Measurements from ENCODE around the gene RPL3. TPM values are rescaled to one million over a fixed set of nuclear protein-coding genes. Genes with fewer than 3 reads are reported as not detected.
A peak's percentile ranks its signal among the peaks of the same experiment; 100 is the strongest.

RPL3 gene
- total RNA-seq, 1 experiment from 2014 or later, result 1,668 TPM

DNA sequence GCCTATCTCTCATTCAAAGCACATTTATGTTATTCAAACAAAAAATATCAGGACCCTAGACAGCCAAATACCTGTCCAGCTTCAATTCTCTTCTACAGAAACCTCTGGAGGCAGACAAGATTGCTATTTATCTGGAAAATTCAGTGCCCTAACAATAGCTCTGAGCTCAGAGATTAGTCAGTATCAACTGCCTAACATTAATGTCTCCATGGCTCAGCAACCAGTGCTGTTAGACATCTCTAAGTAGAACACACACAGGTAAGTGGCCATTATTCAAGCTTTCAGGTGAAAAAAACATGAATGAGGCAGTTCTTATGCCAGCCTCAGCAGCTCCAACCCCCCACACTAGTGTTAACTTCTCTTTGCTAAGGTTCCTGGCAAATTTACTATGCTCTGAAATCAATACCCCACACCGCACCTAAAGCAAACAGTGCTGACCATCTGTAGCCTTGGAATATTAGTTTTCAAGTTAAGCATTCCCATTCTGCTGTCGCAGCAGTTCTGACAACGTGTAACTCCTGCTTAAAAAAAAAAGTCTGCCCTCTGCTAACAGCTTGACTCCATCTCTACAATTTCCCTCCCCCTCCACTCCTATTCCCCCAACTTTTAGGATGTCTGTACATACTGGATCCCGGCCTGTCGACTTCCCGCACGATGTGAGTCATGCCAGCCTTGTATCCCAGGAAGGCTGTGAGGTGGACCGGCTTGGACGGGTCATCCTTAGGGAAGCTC is 1.5 kb downstream of the RPL3 start:
- TF ChIP-seq, protein P1, sequence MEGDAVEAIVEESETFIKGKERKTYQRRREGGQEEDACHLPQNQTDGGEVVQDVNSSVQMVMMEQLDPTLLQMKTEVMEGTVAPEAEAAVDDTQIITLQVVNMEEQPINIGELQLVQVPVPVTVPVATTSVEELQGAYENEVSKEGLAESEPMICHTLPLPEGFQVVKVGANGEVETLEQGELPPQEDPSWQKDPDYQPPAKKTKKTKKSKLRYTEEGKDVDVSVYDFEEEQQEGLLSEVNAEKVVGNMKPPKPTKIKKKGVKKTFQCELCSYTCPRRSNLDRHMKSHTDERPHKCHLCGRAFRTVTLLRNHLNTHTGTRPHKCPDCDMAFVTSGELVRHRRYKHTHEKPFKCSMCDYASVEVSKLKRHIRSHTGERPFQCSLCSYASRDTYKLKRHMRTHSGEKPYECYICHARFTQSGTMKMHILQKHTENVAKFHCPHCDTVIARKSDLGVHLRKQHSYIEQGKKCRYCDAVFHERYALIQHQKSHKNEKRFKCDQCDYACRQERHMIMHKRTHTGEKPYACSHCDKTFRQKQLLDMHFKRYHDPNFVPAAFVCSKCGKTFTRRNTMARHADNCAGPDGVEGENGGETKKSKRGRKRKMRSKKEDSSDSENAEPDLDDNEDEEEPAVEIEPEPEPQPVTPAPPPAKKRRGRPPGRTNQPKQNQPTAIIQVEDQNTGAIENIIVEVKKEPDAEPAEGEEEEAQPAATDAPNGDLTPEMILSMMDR (IDR thresholded peaks at IDR 0.05; ENCODE audit: insufficient read depth in 1 of 2, low read depth in 1 of 2, low read length in 1 of 2, severe bottlenecking in 1 of 2, unreplicated experiment in 1 of 2), result no peak
- Mint-ChIP-seq H3K4me3 (ENCODE audit: unreplicated experiment) (peak overlapping the region; percentile 96), H3K27me3 (ENCODE audit: insufficient read depth, unreplicated experiment) (peaks cover 4% of the 10 kb centered on the region), H3K36me3 (ENCODE audit: insufficient read depth, unreplicated experiment) (peaks cover 77% of the 10 kb centered on the region), H3K4me1 (ENCODE audit: low read depth, unreplicated experiment) (peaks cover 8% of the 10 kb centered on the region), H3K27ac (ENCODE audit: unreplicated experiment) (peak overlapping the region; percentile 100), H3K9me3 (ENCODE audit: unreplicated experiment) (no peaks in the 10 kb centered on the region)
- Histone ChIP-seq H3K36me3 (ENCODE audit: control insufficient read depth, insufficient read depth, low read length) (peaks cover 22% of the 10 kb centered on the region), H3K4me1 (peaks cover 23% of the 10 kb centered on the region), H3K4me3 (ENCODE audit: low read depth, low read length) (peak overlapping the region; percentile 67), H3K9me3 (no peaks in the 10 kb centered on the region), H3K27me3 (replicated peaks; ENCODE audit: control insufficient read depth, insufficient read depth, low read length) (no peaks in the 10 kb centered on the region)
- ChIA-PET POLR2A (interaction anchor here (0.6 to 2.5 kb wide), 10 partner anchors 25 to 211 kb away, joined by 3 to 15 read pairs (median 5); partner anchors contain the start of genes ATF4, MIEF1, PDGFB and SYNGR1), CTCF (interaction anchor here (0.6 to 2.6 kb wide), 4 partner anchors 25 to 202 kb away, joined by 5 to 9 read pairs (median 6); partner anchors contain the start of gene ATF4)
- no peak for DNase-seq
- intact Hi-C loops (cut with micrococcal nuclease; ENCODE audit: unreplicated experiment), result loop anchor here (5.0 kb wide), 1 partner anchor 209 kb away; no protein-coding TSS in a partner anchor
- BruUV-seq (replicated peaks), result no TSS peak

DNA sequence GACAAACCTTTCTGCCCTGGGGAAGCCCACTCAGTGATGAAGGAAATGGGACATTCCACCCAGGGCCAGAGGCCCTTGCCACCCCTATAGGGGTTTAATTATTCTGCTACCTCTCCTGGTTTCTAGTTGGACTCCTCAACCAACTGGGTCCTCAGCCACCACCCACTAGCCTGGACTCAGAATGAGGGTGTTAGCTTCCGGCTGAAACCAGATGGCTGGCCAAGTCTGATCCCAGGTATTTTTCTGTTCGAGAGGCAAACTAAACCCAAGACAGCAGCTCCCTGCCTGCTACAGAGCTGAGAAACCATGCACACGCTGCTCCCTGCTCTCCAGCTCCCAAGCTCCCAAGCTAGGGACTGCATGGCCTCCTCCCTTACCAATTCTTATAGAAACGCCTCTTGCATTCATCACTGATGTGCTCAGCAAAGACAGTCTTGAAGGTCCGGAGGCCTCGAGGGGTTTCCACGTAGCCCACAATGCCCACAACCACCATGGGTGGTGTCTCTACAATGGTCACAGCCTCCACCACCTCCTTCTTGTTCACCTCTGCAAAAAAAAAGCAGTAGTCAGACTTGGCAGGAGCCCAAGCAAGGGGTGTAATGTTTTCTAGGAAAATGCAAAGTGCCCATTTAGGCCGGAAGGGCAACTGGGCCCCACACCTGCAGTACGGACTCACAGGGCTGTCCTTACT is 2.2 kb downstream of the RPL3 start:
- POLR2A ChIA-PET, result interaction anchor here (0.8 to 2.4 kb wide), 2 partner anchors 26 to 103 kb away, joined by 3 to 6 read pairs; no protein-coding TSS in a partner anchor

More for the DNA sequence above, 2.2 kb downstream of the RPL3 start:
- Mint-ChIP-seq H3K36me3 (ENCODE audit: insufficient read depth, unreplicated experiment) (peaks cover 85% of the 10 kb centered on the region), H3K4me3 (ENCODE audit: unreplicated experiment) (peak overlapping the region; percentile 96), H3K4me1 (ENCODE audit: low read depth, unreplicated experiment) (peaks cover 8% of the 10 kb centered on the region), H3K27ac (ENCODE audit: unreplicated experiment) (peak overlapping the region; percentile 100), H3K9me3 (ENCODE audit: unreplicated experiment) (no peaks in the 10 kb centered on the region), H3K27me3 (ENCODE audit: insufficient read depth, unreplicated experiment) (peaks cover 4% of the 10 kb centered on the region)
- H3K9me3 ChIP-seq, result no peaks in the 10 kb centered on the region
- DNase-seq, result no peak
- CTCF ChIA-PET, result interaction anchor here (1.5 kb wide), 1 partner anchor 182 kb away, joined by 3 read pairs; no protein-coding TSS in a partner anchor
- intact Hi-C loops (cut with micrococcal nuclease; ENCODE audit: unreplicated experiment), result loop anchor here (5.0 kb wide), 1 partner anchor 210 kb away; no protein-coding TSS in a partner anchor
- TF ChIP-seq, protein P1 (IDR thresholded peaks at IDR 0.05; ENCODE audit: insufficient read depth in 1 of 2, low read depth in 1 of 2, low read length in 1 of 2, severe bottlenecking in 1 of 2, unreplicated experiment in 1 of 2), result no peak
- peaks cover 22% of the 10 kb centered on the region for H3K36me3 ChIP-seq (ENCODE audit: control insufficient read depth, insufficient read depth, low read length)
- no peak overlapping the region for H3K4me3 ChIP-seq (ENCODE audit: low read depth, low read length)
- H3K27me3 ChIP-seq (replicated peaks; ENCODE audit: control insufficient read depth, insufficient read depth, low read length), result no peaks in the 10 kb centered on the region
- peaks cover 23% of the 10 kb centered on the region for H3K4me1 ChIP-seq
- BruUV-seq (replicated peaks), result no TSS peak
